Measurements from ENCODE around the gene ELOVL6.

The ELOVL6 gene

DNA sequence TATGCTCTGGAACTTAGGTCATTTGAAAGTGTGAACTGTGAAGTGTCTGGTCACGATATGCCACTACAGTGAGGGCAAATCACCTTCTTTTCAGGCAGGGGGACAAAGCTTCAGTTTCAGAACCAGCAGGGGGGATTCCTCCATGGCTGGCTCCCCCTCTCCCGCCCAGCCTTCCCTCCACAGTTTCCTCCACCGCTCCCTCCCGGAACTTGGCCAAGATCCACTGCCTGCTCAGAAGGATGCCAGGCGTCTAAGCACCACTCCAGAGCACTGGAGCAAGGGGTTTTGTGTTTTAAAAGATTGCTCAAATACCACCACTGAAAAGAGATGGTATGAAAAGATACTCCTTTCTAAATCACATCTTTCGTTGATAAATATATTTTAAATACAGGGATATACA, 126.9 kb downstream of the ELOVL6 start:
- TF ChIP-seq, protein P1, sequence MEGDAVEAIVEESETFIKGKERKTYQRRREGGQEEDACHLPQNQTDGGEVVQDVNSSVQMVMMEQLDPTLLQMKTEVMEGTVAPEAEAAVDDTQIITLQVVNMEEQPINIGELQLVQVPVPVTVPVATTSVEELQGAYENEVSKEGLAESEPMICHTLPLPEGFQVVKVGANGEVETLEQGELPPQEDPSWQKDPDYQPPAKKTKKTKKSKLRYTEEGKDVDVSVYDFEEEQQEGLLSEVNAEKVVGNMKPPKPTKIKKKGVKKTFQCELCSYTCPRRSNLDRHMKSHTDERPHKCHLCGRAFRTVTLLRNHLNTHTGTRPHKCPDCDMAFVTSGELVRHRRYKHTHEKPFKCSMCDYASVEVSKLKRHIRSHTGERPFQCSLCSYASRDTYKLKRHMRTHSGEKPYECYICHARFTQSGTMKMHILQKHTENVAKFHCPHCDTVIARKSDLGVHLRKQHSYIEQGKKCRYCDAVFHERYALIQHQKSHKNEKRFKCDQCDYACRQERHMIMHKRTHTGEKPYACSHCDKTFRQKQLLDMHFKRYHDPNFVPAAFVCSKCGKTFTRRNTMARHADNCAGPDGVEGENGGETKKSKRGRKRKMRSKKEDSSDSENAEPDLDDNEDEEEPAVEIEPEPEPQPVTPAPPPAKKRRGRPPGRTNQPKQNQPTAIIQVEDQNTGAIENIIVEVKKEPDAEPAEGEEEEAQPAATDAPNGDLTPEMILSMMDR (IDR thresholded peaks at IDR 0.05; ENCODE audit: insufficient read depth, low read depth, low read length, missing control alignments), result no peak
- DNase-seq (ENCODE audit: low read depth), result no peak
- H3K4me3 ChIP-seq (ENCODE audit: low read length), result no peak overlapping the region

DNA sequence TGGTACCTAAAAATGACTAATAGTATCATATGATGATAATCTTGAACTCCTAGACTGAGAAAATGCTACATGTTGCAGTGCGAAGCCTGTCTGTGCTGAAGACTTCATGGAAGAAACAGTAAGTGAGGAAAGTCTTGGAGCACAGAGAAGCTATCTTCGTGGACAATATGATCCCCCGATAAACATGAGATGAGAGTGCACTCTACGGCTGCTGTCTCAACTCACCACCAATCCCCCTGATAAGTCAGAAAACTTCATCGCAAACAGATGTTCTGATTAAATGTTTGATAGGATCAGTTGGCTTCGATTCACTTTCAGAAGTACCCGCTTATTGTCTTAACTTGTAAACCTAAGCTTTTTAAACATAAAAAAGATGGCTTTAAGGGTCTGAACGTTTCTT, 130.2 kb downstream of the ELOVL6 start:
- no peak for DNase-seq (ENCODE audit: low read depth)
- H3K4me3 ChIP-seq (ENCODE audit: low read length), result no peak overlapping the region
- TF ChIP-seq, protein P1 (IDR thresholded peaks at IDR 0.05; ENCODE audit: insufficient read depth, low read depth, low read length, missing control alignments), result no peak

DNA sequence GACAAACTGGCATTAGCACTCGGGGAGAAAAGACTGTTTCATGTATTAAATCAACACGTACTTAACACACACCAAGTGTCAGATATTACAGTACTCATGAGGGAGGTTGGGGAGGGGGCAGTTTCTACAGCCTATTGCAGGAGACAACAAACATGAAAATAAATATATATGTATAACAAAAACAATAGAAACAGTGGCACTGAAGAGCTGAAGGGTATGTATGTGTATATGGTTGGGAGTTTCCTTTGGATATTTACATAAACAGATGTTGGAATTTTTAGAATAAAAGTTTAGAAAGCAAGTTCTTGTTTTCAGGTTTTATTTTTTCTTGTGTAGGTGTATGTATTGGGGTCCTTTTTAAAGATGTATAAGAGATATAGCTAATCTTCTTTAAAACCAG, 133.5 kb downstream of the ELOVL6 start:
- H3K4me3 ChIP-seq (ENCODE audit: low read length), result no peak overlapping the region
- no peak for DNase-seq (ENCODE audit: low read depth)
- TF ChIP-seq, protein P1 (IDR thresholded peaks at IDR 0.05; ENCODE audit: insufficient read depth, low read depth, low read length, missing control alignments), result no peak

DNA sequence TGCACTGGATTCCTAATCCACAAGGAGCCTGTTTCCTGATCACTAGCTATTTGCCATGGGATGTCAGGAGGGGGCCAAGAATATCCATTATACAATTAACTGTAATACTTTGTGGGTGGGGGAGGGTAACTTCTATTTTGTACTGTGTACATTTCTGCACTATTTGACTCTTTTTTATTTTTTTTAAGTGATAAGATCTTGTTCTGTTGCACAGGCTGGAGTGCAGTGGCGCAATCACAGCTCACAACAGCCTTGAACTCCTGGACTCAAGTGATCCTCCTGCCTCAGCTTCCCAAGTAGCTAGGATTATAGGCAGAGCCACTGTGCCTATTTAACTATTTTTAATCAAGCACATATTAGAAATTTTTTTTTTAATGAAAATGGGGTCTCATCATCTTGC, 134.1 kb downstream of the ELOVL6 start:
- TF ChIP-seq, protein P1 (IDR thresholded peaks at IDR 0.05; ENCODE audit: insufficient read depth, low read depth, low read length, missing control alignments), result no peak
- H3K4me3 ChIP-seq (ENCODE audit: low read length), result no peak overlapping the region
- DNase-seq (ENCODE audit: low read depth), result no peak

DNA sequence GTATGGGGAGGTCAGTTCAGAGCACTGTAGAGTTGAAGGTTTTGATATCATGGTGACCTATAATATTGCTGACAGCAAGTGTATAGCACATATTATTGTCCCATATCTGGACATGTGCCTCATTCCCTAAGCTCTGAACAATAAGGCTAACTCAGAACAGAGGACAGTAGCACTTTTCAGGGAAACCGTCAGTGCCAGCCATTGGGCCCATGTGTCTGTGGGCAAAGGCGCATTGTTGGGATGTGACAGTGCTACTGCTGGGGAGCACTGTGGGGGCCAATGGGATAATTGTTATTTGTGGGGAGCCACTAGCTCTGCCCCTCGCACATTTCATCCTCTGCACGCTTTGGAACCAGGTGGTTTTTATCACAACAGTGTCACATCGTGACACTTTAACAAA, 136.2 kb downstream of the ELOVL6 start:
- H3K4me3 ChIP-seq (ENCODE audit: low read length), result no peak overlapping the region
- DNase-seq (ENCODE audit: low read depth), result no peak
- TF ChIP-seq, protein P1 (IDR thresholded peaks at IDR 0.05; ENCODE audit: insufficient read depth, low read depth, low read length, missing control alignments), result no peak

DNA sequence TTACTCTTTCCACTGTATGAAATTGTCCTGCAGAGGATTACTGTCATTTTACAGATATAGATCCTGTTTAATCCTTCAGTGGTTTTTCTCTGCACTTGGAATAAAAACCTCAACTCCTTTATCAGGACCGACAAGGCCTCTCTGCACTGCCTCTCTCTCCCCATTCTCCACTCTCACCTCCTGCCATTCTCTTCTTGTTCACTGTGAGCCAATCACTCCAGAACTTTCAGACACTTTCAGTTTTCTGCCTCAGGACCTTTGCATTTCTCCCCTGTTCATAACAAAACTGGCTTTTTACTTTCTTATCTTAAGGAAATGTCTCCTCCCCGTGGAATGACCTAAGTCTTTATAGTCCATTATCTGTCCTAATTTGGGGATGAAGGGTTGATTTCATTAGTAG, 137.3 kb downstream of the ELOVL6 start:
- DNase-seq (ENCODE audit: low read depth), result no peak
- no peak overlapping the region for H3K4me3 ChIP-seq (ENCODE audit: low read length)
- TF ChIP-seq, protein P1 (IDR thresholded peaks at IDR 0.05; ENCODE audit: insufficient read depth, low read depth, low read length, missing control alignments), result no peak

DNA sequence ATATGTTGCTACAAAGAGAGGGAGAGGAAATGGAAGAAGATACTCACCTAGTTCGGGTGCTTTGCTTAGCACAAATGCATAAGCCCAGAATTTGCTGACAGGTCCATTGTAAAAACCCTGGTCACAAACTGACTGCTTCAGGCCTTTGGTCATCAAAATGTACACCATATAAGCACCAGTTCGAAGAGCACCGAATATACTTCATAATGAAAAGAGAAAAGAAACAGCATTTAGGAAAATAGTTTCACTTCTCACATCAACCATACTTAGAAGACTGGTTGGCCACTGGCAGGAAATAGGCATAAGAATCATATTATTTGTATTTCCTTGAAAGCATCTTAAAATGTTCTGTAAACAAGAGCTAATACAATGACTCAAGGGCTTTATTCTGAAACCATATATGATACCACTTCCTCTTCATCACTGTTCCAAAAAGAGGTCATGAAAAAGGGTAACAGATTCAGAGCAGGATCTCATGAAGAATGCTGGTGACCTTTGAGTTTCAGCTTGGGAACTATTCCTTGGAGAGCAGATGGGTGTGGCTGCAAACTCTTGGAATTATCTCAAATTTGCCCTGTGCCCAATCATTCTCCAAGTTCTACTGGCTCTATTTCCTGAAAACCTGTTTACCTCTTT, 138.7 kb downstream of the ELOVL6 start:
- TF ChIP-seq, protein P1 (IDR thresholded peaks at IDR 0.05; ENCODE audit: insufficient read depth, low read depth, low read length, missing control alignments), result no peak
- peak; percentile 19 for DNase-seq (ENCODE audit: low read depth)
- H3K4me3 ChIP-seq (ENCODE audit: low read length), result no peak overlapping the region

Data from epithelial cell of esophagus (primary cell).